Mammary epithelial cell (primary cell): ENCODE data around the gene SCYGR4.

ENCODE experiments used
- EZH2 ChIP-seq: IDR thresholded peaks from 2 replicates; pipeline ENCODE4 v1.6.1; 2012; ENCODE audit warnings: low read length, inconsistent platforms, borderline replicate concordance
- TF ChIP-seq, protein P1 (sequence below), 2 donors: IDR thresholded peaks in 1 of 2; conservative IDR thresholded peaks in 1 of 2; 2 replicates each; pipeline ENCODE4 v1.5.1; 2011 to 2012; ENCODE audit warnings: inconsistent platforms in 2 of 2, low read length in 2 of 2, mild to moderate bottlenecking in 2 of 2, control low read depth in 1 of 2, low read depth in 1 of 2; ENCODE audit not compliant: insufficient read depth in 1 of 2; ENCODE audit errors: extremely low read depth in 1 of 2

DNA sequence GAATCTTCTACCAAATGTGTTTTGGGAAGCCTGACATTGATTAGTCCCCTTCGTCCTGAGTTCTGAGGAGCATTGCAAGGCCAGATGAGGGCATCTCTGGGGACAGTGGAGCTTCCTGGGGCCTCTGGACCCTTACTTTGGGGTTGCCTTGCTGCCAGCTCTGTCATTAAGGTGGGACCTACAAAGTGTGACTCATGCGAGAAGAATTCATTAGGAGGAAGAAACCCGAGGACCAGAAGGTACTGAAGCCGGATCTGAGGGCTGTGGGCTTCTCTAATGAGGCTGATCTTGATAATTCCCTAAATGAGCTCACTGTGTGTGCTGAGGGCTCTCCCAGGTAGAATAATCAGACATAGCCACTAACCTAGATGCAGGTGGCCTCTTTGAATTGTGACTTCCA lies 19.3 kb upstream of the SCYGR4 start:
- TF ChIP-seq, protein P1, sequence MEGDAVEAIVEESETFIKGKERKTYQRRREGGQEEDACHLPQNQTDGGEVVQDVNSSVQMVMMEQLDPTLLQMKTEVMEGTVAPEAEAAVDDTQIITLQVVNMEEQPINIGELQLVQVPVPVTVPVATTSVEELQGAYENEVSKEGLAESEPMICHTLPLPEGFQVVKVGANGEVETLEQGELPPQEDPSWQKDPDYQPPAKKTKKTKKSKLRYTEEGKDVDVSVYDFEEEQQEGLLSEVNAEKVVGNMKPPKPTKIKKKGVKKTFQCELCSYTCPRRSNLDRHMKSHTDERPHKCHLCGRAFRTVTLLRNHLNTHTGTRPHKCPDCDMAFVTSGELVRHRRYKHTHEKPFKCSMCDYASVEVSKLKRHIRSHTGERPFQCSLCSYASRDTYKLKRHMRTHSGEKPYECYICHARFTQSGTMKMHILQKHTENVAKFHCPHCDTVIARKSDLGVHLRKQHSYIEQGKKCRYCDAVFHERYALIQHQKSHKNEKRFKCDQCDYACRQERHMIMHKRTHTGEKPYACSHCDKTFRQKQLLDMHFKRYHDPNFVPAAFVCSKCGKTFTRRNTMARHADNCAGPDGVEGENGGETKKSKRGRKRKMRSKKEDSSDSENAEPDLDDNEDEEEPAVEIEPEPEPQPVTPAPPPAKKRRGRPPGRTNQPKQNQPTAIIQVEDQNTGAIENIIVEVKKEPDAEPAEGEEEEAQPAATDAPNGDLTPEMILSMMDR (conservative IDR thresholded peaks at IDR 0.05 in 1 of 2, IDR thresholded peaks at IDR 0.05 in 1 of 2; ENCODE audit: extremely low read depth in 1 of 2, insufficient read depth in 1 of 2, low read depth in 1 of 2, low read length in 2 of 2): no peak
- TF ChIP-seq EZH2: no peak
